Stimulated activated effector memory CD8-positive, alpha-beta T cell treated with anti-CD3 and anti-CD28 coated beads, Interleukin-12 subunit alpha, Interleukin-12 subunit beta, amount 100 ng/mL, for 72 hours (primary cell): ENCODE results near the gene TSPEAR.
A peak's percentile ranks its signal among the peaks of the same experiment; 100 is the strongest.

Experiments used
- ATAC-seq: fragments of 150-1000 bp; cut with Tn5 transposase; 2 replicates; pipeline ENCODE4 v1.10.0; 2021
- DNase-seq, 2 donors: peaks; one replicate each; pipeline ENCODE4 v3.0.0; 2021 to 2022; ENCODE audit warnings: low spot score in 2 of 2
- H3K27ac Mint-ChIP-seq: one replicate; pipeline ENCODE4 v1.8.0; 2022; ENCODE audit warnings: mild to moderate bottlenecking, mixed read lengths
- H3K36me3 Mint-ChIP-seq: one replicate; pipeline ENCODE4 v1.8.0; 2022; ENCODE audit warnings: mild to moderate bottlenecking, mixed read lengths
- H3K4me1 Mint-ChIP-seq: one replicate; pipeline ENCODE4 v1.8.0; 2022; ENCODE audit warnings: mixed read lengths
- H3K4me3 Mint-ChIP-seq: one replicate; pipeline ENCODE4 v1.8.0; 2022; ENCODE audit warnings: mild to moderate bottlenecking, mixed read lengths
- H3K9me3 Mint-ChIP-seq: one replicate; pipeline ENCODE4 v1.8.0; 2022; ENCODE audit warnings: mixed read lengths

TSPEAR gene

DNA sequence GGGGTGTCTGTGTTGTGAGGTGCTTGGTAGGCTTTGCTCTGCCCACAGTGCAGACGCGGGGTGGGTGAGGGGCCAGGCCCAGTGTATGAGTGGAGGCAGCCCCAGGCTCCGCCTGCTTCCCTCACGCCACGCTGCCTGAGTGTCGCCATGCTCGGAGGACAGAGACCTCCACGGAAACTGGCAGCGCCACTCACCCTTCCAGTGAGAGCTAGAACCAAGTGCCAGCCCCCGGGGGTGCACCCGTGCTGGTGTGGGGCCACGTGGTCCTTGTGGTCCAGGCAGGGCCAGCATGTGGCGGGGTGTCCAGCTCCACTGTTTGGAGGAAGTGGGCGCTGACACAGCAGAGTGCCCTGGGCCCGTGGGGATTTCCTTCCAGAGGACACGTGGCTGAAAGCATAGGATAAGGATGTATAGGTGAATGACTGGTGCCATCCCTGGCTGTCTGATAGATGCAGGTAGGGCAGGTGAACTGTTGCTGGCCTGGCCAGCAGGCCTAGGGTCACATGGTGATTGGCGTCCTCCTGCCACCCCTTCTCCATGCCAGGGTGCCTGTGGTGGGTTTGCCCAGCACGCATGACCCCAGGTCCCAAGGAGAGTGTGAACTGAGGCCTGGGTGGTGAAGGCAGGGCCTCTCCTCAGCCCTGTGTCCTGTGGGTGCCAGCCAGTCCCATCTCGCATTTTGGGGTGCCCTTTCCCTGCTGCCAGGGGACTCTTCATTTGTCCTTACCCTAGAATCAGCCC lies 252.2 kb downstream of the TSPEAR start:
- no peak for ATAC-seq
- Mint-ChIP-seq H3K36me3 (no peaks in the 10 kb centered on the region), H3K4me3 (no peak overlapping the region), H3K27ac (no peak overlapping the region), H3K9me3 (peaks cover 3% of the 10 kb centered on the region), H3K4me1 (peaks cover 7% of the 10 kb centered on the region)
- no peak for DNase-seq

DNA sequence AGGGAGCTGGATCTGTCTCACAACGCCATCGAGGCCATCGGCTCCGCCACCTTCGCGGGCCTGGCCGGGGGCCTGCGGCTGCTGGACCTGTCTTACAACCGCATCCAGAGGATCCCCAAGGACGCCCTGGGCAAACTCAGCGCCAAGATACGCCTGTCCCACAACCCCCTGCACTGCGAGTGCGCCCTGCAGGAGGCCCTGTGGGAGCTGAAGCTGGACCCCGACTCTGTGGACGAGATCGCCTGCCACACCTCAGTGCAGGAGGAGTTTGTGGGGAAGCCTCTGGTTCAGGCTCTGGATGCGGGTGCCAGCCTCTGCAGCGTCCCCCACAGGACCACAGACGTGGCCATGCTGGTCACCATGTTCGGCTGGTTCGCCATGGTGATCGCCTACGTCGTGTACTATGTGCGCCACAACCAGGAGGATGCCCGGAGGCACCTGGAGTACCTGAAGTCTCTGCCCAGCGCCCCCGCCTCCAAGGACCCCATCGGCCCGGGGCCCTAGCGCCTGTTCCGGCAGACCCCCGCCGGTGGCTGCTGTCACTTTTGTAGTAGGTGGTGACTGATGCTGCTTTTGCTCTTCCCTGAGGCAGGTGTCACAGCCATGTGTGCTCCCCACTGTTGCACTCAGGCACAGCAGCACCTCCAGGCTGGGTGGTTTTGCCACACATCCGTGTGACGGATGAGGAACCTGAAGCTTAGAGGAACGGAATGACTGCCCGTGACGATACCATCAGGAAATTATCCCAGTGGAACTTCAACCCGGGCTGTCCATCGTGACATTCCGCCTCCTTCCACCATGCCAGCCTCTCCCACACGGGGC lies 254.2 kb downstream of the TSPEAR start:
- DNase-seq: no peak
- H3K9me3 Mint-ChIP-seq: peaks cover 7% of the 10 kb centered on the region
- ATAC-seq: no peak
- H3K4me1 Mint-ChIP-seq: peaks cover 8% of the 10 kb centered on the region
- H3K27ac Mint-ChIP-seq: no peak overlapping the region
- peak overlapping the region; percentile 63 for H3K4me3 Mint-ChIP-seq
- no peaks in the 10 kb centered on the region for H3K36me3 Mint-ChIP-seq

GRCh38 chr21:44456214-44456914 lies 255.0 kb downstream of the TSPEAR start:
- H3K4me3 Mint-ChIP-seq: peak overlapping the region; percentile 63
- DNase-seq (no peak), ATAC-seq (no peak)
- H3K9me3 Mint-ChIP-seq: peaks cover 7% of the 10 kb centered on the region
- H3K36me3 Mint-ChIP-seq: no peaks in the 10 kb centered on the region
- H3K4me1 Mint-ChIP-seq: peaks cover 8% of the 10 kb centered on the region
- H3K27ac Mint-ChIP-seq: no peak overlapping the region

DNA sequence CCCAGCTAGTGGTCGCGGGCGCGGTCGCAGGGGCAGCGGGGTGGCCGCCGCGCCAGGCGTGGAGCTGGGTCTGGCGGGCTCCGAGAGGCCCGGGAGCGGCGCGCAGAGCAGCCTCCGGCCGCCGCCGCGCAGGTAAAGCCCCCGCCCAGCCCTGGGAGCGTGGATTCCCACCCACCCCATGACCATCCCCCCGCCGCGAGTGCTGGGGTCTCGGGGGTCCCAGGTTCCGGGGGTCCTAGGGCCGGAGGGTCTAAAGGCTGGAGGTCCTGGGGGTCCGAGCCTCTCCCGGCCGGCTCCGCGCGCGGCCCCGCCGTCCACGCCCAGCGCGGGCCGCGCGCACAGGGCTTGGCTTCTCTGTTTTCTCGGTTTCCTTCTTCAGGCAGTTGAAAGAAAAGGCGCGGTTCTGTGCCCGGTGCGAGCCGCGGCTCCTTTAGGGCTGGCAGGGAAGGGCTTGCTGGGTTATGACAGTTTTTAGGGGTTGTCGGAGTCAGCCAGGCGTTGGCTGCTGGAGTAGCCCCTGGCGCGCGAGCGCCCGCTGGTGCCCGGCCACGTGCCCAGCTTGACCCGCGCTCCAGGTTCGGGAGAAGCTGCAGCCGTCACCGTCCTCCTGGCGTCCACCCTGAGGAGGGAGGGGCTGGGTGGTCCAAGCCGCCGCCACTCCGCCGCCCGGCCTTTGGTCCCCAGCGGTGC lies 255.7 kb downstream of the TSPEAR start:
- DNase-seq: peak in 1 of 2 donors; percentile 60
- H3K36me3 Mint-ChIP-seq: no peaks in the 10 kb centered on the region
- peaks cover 7% of the 10 kb centered on the region for H3K9me3 Mint-ChIP-seq
- H3K27ac Mint-ChIP-seq: no peak overlapping the region
- ATAC-seq: peak; percentile 66
- peak overlapping the region; percentile 63 for H3K4me3 Mint-ChIP-seq
- H3K4me1 Mint-ChIP-seq: peaks cover 8% of the 10 kb centered on the region

- DNase-seq (peak; percentile 50 to 76), ATAC-seq (peak; percentile 64)
- H3K27ac Mint-ChIP-seq: no peak within 1 kb of the TSS
- H3K4me3 Mint-ChIP-seq: peak within 1 kb of the TSS; percentile 63
- H3K4me1 Mint-ChIP-seq: peaks cover 8% of the 10 kb centered on the region
- peaks cover 7% of the 10 kb centered on the region for H3K9me3 Mint-ChIP-seq
- H3K36me3 Mint-ChIP-seq: no peaks in the 10 kb centered on the region
These were observed 256.4 kb downstream of the TSPEAR start, which contains the start of gene LRRC3 for GRCh38 chr21:44454747-44455523. LRRC3 (plus strand) TSS chr21:44455510; CDS start chr21:44456645, 1,135 bp downstream.

DNA sequence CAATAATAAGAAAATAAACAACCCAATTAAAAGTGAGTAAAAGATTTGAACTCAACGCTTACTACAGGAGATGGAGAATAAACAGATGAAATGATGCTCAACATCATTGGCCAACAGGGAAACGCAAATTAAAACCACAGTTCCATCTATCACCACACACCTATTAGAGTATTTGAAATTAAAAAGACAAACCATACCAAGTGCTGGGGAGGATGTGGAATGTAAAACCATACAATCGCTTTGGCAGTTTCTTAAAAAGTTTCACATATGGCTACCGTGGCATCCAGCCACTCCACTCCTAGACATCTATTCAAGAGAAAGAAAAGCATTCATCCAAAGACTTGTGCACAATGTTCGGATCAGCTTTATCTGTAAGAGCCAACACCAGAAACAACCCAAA lies 257.3 kb downstream of the TSPEAR start:
- Mint-ChIP-seq H3K4me1 (peaks cover 8% of the 10 kb centered on the region), H3K9me3 (peaks cover 7% of the 10 kb centered on the region), H3K27ac (no peak overlapping the region), H3K36me3 (no peaks in the 10 kb centered on the region), H3K4me3 (peak overlapping the region; percentile 63)
- ATAC-seq (no peak), DNase-seq (no peak)

- no peak overlapping the region for H3K4me3 Mint-ChIP-seq
- H3K4me1 Mint-ChIP-seq: peaks cover 8% of the 10 kb centered on the region
- H3K9me3 Mint-ChIP-seq: peaks cover 7% of the 10 kb centered on the region
- ATAC-seq (no peak), DNase-seq (no peak)
- H3K36me3 Mint-ChIP-seq: no peaks in the 10 kb centered on the region
- H3K27ac Mint-ChIP-seq: no peak overlapping the region
These were observed 258.3 kb downstream of the TSPEAR start for GRCh38 chr21:44453120-44453519.

- Mint-ChIP-seq H3K27ac (no peak overlapping the region), H3K9me3 (peaks cover 7% of the 10 kb centered on the region), H3K36me3 (no peaks in the 10 kb centered on the region), H3K4me3 (no peak overlapping the region), H3K4me1 (peaks cover 8% of the 10 kb centered on the region)
- ATAC-seq (no peak), DNase-seq (no peak)
These were observed 260.4 kb downstream of the TSPEAR start for GRCh38 chr21:44450999-44451398.

- Mint-ChIP-seq H3K4me1 (peaks cover 8% of the 10 kb centered on the region), H3K36me3 (no peaks in the 10 kb centered on the region), H3K4me3 (no peak overlapping the region), H3K9me3 (peaks cover 7% of the 10 kb centered on the region), H3K27ac (no peak overlapping the region)
- DNase-seq (no peak), ATAC-seq (peak; percentile 9)
These were observed 261.0 kb downstream of the TSPEAR start for GRCh38 chr21:44450402-44450801.

DNA sequence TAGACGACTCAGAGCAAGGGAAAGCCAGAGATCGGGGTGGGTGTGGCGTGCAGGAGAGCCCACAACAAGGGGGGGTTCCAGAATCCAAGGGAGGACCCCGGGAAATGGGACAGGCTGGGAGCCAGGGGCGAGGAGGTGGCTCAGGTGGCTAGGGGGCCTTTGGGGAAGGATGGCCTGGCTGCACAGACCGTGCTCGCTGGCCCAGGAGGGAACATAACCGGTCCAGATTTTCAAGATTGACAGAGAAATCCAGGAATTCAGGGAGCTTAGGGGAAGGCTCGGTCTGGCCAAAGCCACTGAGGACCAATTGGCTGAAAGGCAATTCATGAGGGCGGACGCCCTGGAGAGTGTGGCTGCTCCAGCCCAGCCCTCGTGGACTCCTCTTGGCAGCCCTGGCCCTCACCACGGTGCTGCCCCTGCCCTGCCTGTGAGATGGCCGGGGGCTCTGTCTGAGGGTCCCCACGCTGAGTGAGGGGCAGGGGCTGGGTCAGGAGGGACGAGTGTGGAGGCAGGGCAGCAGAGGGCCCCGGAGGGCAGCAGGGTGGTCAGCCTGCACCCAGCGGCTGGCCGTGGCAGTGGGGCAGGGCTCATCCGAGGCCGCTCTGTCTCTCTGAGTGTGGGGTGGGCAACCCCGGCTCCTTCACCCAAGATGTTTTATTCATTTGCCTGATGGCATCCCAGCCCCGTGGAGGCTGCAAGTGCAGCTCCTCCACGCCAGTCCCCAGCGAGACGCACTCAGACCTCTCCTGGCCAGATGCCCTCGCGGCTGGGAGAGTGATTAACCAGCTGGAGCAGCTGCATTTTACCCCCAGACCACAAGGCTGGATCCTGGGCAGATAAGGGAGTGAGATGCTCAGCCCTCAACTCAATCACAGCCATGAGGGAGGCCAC lies 261.7 kb downstream of the TSPEAR start:
- Mint-ChIP-seq H3K27ac (no peak overlapping the region), H3K4me3 (no peak overlapping the region), H3K4me1 (peaks cover 7% of the 10 kb centered on the region), H3K36me3 (no peaks in the 10 kb centered on the region), H3K9me3 (peaks cover 7% of the 10 kb centered on the region)
- ATAC-seq (peak; percentile 26), DNase-seq (no peak)

DNA sequence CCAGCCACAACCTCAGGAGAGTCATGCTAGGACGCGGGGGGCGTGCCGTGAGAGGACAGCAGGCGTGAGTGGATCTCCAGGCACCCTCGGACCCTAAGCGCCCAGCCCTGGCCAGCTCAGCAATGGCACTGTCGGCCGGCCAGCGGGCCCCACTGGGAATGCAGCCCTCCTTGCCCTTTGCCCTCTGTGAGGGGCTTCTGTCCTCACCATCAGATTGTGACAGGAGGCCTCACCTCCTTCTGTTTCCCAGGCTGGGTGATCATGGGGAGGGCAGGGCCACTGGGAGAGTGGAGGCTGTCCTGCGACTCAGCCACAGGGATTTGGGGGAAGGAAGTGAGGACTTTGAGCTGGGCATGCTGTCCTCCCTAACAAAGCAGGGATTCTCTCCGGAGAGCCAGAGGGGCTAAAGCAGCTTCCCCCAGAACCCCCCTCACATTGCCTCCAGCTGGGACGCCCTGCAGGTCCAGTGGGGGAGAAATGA lies 262.7 kb downstream of the TSPEAR start:
- no peak overlapping the region for H3K4me3 Mint-ChIP-seq
- no peaks in the 10 kb centered on the region for H3K36me3 Mint-ChIP-seq
- no peaks in the 10 kb centered on the region for H3K4me1 Mint-ChIP-seq
- DNase-seq: no peak
- peaks cover 3% of the 10 kb centered on the region for H3K9me3 Mint-ChIP-seq
- no peak for ATAC-seq
- H3K27ac Mint-ChIP-seq: no peak overlapping the region
